NCI-H1417 treated with DMSO at 0.1 percent for 48 hours (cell line): Measurements from ENCODE around the gene CLDN24.
"Not testable (repeated sequence)": the region's sequence is repeated elsewhere in the genome, so short reads cannot be mapped to it uniquely, and the experiment has no call there.

Experiments
- DNase-seq: peaks from one replicate; lab custom pipeline; 2025; lab: John Stamatoyannopoulos, UW

The CLDN24 gene

DNA sequence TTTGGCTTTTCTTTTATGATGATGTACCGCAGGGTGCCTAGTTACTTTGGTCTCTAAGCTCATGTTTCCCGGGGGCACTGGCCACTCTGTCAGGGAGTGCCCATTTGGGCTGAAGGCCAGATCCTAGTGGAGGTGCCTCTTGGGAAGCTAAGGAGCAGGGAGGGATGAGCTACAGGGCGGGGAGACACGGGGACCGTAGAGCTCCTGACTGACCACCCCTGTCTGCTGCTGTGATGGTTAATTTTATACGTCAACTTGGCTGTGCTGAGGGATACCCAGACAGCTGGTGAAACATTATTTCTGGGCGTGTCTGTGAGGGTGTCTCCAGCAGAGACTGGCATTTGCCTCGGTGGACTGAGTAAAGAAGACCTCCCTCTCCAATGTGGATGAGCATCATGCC, 24.9 kb upstream of the CLDN24 start:
- no peak for DNase-seq

DNA sequence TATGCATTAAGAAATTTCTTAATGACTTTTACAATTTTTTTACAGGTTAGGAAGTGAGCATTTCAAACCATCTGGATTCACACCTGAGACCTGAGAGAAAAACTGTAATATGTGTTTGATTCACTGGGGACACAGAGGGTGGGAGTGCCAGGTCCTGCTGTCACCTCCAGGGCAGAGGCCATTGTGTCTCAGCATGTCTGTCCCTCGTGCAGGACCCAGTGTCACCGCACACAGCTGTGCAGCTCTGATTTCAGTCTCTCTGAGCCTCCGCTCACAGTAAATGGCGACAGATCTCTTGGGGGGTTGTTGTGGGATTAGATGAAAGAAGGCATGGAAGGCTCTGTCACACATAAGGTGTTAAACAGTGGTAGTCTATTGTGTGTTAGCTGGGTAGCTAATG, 23.0 kb upstream of the CLDN24 start:
- DNase-seq: no peak

DNA sequence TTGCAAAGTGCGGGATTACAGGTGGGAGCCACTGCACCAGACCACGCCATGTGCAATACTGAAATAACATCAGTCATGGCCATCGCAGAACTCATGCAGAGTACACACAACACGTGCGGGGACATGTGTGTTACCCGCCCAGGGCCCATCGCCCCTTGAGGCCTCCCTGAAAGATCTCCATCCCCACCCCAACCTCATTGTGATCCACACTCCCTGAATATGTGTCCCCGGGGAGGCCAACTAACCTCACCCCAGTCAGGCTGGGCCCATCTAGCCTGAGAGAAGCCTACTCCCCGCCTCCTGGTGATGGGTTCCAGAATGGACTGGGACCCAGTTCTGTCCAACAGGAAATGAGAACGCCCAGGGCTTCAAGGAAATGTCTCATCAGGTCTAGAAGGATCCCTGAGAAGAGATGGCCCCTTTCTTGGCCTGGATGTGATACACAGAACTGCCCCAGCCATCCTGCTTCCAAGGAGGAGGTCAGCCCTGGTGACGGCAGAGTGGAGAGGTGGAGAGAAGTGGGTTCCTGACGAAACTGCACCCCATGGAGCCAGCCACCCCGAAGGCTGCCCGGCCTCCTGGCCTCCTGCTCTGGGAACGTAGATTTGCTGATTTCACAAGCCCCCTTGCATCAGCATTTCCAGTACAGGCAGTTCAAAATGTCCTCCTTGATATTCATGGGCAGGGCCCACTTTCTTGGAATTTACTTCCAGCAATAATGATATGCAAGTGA, 22.5 kb upstream of the CLDN24 start:
- DNase-seq: no peak

DNA sequence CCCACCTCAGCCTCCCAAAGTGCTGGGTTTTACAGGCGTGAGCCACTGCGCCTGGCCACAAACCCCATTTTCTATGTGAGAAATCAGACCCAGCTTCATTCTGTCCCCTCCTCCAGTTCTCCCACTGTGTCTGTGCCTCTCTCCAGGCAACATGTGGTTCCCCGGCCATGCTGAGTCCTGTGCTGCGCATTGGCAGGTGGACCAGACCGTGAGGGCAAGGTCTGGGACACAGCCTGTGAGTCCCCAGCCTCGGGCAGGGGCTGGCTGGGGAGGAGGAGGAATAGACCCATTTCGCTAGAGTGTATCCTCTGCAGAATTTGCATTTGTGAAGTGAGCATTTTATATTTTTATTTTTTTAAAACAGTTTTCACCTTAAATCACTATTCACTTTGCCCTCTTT, 21.5 kb upstream of the CLDN24 start:
- DNase-seq: no peak

DNA sequence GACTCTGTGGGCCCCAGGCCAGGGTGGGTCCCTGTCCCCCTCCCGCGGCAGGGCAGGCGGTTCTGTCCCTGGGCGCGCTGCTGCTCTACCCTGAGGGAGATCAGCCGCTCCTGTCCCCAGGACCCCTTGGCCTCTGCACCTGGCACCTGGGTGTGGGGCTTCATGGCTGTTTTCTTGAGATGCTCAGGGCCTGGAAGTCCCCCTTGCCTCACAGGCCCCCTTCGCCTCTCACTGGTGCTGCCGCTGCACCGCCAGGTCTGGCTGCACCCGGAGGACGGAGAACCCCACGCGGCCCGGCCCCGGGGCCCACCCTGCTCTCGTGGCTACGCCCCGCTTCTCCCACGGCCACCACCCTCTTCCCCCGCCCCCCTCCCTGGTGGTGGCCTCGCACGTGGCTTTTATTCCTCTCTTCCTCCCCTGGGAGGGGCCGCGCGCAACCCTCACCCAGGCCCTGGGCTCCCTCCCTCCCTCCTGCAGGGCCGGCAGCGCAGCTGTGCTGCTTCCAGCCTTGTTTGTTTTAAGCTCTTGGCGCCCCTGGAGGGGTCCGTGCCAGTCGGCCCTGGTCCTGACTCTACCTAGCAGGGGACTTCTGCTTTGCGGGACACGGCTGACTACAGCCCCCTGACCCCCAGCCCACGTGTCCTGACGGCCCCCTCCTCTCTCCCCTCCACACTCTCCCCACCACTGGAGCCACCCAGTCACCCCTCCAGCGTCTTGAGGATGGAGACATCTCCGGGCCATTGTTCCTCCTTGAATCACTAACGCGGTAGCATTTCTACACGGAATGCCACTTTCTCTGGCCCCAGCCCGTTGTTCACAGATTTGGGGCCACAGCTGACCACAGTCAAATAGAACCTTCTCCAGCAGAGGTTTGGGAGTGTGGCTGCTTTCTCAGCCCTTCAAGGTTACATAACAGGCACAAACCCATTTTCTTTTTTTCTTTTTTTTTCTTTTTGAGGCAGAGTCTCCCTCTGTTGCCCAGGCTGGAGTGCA, 20.6 kb upstream of the CLDN24 start:
- DNase-seq: no peak

DNA sequence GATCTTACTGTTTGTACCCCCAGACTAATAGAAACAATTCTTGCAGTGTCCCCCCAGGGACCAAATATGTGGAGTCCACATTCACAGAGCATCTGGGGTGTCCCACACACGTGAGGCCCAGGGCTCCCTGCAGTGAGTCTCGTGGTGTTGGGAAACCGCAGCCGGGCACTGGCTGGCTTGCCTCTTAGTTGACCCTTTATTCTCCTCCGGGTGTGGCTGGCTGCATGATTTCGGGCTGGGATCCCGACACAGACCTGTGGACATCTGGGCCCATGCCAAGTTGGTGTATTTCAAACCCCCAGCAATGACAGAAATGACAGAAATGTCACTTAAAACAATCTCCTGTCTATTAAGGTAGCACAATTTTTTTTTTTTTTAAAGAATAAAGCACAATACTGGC, 15.6 kb upstream of the CLDN24 start:
- no peak for DNase-seq

DNA sequence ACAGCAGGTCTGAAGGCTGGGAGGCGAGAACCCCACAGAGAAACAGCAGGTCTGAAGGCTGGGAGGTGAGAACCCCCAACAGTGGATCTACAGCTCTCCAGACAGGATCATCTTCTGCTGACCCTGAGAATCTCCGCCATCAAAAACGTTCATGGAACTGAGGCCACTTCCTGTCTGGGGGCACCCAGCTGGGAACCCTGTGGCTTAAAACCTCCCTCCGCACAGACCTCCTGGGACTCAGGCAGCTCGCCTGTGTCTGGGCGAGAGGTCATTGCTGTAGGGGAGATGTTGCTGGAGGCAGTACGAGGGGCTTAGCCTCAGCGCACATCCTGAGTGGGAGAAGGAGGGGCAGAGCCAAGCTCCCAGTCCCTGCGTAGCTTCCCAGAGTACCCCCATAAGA, 15.1 kb upstream of the CLDN24 start:
- DNase-seq: no peak

DNA sequence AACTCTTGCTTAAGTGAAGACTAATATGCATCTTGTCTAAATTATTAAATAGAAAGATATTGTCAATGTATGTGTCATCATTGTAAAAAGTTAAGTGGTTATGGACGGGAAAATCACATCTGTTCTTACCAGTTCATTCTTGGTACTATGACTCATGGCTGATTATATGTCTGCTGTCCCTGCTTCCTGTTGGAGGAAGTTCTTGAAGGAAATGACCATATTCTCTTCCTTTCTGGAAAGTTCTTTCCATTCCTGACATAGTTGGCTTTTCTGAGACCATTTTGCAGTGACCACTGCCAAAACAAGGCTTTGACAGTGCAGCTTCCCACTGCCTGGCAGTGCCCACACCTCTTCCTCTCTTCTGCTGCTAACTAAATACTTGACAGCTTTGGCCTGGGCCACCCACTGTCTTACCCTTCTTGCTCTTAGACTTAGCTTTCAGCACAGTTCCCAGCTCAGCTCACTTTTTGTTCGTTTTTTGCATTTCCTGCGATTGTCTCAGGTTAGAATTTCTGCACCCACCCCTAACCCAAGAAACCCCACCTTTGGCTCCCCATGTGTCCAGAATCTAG, 13.2 kb upstream of the CLDN24 start:
- DNase-seq: no peak

DNA sequence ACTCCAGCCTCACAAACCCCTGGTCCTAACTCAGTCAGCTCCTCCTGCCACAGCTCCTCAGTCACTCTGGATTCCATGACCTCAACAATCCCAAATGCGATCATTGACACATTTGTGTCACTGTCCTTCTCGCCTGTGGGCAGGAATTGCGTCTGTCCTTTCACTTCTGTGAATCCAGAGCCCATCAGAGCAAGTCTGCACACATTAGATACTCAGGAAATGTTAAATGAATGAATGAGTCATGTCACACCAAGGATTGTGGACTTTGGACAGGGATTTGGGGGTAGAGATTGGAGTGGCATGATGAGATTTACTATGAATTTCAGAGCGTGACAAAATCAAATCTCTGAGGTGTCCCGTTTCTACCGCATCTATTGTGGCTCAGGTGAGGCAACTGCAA, 11.8 kb upstream of the CLDN24 start:
- no peak for DNase-seq

DNA sequence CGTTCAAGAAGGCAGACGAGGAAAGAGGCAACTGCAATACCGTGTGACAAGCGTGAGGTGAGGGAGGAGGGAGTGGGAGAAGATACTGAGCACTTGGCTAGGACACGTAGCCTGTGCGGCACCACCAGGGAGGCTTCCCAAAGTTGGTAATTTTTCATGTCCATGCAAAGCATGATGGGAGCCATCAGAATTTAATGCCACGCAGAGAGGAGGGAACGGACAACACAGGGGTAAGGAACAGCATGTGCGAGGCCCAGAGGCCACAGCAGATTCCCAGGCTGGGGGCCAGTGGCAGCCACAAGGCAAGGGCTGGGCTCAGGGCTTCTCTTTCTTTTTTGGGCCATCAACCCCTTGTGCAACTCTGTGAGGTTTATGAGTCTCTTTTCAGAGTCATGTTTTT, 11.0 kb upstream of the CLDN24 start:
- no peak for DNase-seq

DNA sequence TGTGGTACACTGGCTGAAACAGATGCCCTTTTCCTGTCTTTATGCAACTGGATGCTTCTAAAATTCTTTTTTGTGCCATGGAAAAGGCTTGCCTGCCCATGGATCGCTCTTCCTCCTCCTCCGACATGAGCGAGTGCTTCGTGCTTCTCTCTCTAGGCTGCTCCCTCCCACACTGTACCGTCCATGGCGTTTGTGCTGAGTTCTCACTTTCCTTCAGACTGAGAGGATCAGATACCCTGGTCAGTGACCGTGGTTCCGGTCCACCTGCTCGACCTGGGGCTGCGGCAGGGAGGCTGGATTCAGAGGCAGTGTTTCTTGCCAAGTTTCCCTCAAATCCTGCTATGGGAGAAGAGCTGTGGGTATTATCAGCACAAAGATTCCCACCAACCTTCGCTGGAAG, 10.2 kb upstream of the CLDN24 start:
- no peak for DNase-seq

DNA sequence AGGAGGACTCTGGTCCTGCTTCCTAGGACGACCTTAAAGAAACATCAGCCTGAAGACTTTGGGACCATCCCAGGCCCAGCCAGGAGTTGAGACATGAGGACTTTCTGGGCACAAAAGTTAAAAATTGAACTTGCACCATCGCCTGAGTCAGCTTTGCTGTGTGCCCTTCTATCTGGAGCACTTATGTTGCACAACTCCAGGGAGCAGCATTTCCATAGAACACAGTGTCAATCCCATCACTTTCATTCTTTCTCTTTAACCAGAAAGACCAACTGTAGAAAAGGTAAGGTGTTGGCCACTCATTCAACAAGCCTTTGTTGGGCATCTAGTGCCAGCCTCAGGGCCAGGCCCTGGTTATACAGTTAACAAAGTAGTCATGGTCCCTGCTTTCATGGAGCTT, 8.6 kb upstream of the CLDN24 start:
- no peak for DNase-seq

DNA sequence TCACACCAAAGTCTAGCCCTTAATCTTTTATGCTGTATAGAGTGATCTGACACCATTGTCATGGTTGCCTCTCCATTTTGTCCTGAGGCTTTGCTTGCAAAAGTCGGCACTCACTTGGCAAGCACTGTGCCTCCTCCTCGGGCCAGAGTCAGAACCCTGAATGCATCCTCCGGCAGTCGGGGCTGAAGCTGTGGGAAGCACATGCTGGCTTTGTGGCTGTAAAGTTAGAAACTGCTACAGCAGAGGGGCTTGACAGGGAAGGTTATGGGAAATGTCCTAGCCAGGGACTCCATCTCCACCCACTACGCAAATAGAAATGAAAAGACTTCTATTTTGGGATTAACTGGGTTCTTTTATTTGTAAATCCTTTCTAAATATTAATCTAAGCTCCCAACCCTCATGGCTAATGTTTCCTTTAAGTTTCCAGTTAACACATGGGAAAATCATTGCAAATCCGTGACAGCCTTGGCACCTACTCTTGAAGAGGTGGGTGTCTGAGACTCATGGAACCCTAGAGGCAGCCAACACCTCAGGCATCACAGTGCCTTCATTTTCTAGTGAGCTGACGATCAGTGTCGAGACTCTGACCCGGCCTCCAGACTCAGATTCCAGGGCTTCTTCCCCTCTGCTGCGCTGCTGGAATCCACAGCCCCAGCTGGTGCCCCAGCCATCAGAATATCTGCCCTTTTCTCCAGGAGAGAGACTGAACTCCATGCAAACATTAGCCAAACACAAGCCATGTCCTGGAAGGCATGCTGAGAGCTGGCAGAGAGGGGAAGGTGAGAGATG, 7.9 kb upstream of the CLDN24 start:
- no peak for DNase-seq

DNA sequence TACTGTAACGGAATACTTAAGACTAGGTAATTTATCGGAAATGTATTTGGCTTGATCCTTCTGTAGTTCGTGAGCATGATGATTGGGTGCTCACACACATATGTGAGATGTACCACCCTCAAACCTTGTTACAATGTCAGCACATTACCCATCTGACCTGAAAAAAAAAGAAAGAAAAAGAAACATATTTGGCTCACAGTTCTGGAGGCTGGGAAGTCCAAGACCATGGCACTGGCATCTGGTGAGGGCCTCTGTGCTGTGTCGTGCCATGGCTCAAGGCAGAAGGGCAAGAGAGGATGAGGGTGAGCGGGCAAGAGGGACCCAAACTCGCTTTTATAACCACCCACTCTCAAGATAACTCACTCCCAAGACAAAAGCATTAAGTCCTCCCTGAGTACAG, 7.0 kb upstream of the CLDN24 start:
- DNase-seq: no peak

DNA sequence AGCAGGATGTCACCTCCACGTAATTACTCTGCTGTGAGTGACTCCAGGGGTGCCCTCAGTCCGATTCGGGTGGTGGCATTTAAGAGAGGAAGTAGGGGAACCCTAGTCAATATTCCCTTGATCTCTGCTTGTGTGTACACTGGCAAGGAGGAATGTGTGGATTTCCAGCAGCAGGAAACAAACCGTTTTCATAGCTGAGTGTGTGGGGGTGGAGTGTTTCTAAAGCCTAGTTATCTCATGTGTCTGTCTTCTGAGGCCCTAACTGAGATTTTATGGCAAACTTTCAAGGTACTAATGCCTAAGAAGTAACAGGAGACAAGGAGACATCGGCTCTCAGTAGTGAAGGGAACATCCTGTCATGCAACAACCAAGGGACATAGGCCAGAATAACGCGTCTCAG, 6.6 kb upstream of the CLDN24 start:
- DNase-seq: no peak

DNA sequence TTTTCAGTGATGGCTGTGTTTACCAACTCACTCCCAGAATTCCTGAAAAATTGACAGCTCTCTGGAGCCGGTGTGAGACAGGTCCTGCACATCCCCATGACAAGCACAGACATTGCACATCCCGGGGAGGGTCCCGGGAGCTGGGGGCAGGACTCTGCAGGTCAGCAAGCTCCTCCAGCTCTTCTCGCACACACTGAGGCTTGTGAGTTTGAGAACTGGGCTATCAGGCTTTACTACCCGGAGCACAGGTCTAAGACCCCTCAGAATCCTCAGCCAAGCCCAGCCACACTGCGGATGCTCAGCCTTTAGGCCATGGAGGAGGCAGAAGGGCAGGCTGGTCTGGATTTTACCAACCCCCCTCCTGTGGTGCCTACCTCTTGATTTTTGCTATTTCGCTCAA, 5.6 kb upstream of the CLDN24 start:
- no peak for DNase-seq

DNA sequence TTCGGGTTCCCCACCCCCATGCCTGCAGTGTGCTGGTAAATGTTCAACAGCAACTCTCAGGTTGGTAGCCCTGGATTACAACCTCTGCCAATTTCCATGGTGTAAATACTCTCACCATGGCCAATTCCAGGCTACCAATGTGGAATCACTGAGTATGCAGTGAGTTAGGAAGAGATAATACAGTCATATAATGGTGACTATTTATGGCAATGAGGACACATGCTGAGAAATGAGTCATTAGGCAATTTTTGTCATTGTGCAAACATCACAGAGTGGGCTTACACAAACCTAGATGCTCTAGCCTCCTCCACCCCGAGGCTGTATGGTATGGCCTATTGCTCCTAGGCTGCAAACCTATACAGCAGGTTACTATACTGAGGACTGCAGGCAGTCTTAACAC, 4.6 kb upstream of the CLDN24 start:
- DNase-seq: no peak

DNA sequence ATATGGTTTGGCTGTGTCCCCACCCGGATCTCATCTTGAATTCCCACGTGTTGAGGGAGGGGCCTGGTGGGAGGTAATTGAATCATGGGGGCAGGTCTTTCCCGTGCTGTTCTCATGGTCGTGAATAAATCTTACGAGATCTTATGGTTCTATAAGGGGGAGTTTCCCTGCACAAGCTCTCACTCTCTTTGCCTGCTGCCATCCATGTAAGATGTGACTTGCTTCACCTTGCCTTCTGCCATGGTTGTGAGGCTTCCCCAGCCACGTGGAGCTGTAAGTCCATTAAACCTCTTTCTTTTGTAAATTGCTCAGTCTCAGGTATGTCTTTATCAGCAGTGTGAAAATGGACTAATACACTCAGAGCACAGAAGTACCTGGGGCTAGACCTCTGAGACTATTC, 4.2 kb upstream of the CLDN24 start:
- not testable (repeated sequence) for DNase-seq

DNA sequence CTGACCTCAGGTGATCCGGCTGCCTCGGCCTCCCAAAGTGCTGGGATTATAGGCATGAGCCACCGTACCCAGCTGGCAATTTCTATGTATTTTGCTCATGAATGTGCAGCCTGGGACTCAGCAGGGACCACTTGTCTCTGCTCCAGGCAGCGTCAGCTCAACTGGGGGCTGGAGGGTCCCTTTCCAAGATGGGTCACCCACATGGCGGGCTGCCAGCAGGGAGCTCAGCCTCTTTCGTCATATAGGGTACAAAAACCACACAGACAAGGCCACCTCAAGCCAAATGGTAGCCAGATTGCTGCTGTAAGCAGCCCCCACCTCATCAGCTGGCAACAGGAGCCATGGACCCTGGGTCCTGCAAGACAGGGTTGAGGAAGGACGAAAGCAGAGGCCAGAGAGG, 2.4 kb upstream of the CLDN24 start:
- DNase-seq: no peak

DNA sequence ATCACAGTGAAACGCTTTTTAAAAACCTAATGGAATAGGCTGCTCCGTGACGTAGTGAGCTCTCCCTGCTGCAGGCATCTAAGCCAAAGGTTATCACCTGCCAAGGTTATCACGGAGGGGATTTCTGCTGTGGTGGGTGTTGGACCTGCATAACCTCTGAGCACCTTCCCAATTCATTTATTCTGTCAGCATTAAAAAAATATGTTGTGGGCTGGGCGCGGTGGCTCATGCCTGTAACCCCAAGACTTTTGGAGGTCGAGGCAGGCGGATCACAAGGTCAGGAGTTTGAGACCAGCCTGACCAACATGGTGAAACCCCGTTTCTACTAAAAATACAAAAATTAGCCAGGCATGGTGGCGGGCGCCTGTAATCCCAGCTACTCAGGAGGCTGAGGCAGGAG, 1.8 kb upstream of the CLDN24 start:
- DNase-seq: not testable (repeated sequence)

DNA sequence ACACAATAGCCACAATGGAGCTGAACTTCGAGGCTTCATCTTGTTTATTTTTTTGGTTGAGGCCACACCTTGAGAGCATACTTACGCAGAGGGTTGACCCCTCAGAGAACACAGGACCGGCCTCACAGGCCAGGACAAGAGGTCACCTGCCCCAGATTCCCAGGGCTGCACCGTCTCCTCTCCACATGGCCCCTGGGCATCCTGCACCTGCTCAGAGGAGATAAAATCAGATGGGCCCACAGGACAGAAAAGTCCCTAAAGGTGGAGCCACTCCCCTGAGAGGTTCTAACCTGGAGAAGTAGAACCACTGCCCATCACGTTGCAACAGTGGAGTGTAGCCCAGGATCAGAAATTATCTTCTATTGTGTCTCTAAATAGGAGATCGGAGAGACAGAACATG, 1.1 kb upstream of the CLDN24 start:
- DNase-seq: no peak

DNA sequence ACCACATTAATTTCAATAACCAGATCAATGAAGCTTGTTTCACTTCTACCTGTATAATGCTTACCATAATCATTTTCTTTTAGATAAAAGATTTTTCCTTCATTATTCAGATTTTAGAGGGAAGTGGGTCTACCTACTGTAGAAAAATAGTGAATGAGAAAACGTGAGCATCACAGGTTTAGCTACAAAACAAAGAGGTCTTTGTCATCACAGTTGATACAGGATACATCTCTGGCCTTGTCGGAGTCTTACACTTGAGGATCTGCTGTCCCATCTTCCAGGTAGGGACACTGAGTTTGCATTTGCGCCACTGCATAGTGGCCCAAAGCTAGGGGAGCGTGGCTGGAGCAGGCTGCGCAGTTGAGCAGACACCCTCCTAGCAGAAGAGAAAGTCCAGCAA, 710 bp downstream of the CLDN24 start:
- DNase-seq: no peak
